GM12872 (cell line): ENCODE results near the gene STKLD1.
A peak's percentile ranks its signal among the peaks of the same experiment; 100 is the strongest.

ENCODE experiments used
- CTCF ChIP-seq: IDR thresholded peaks from 3 replicates; pipeline ENCODE4 v1.5.1; 2011; ENCODE audit warnings: low read depth, mild to moderate bottlenecking, low read length, moderate library complexity; ENCODE audit not compliant: insufficient read depth

STKLD1 gene

GRCh38 chr9:133375724-133376654, at the start of gene STKLD1, which contains the start of gene SURF4:
STKLD1 (plus strand) TSS chr9:133376366; CDS start chr9:133376474, 108 bp downstream.
SURF4 (minus strand) TSS chr9:133376060; CDS start chr9:133375969, 91 bp downstream.
- no peak for TF ChIP-seq CTCF

GRCh38 chr9:133327834-133328484, 48.2 kb upstream of the STKLD1 start:
- no peak for TF ChIP-seq CTCF

GRCh38 chr9:133329306-133330156, 46.6 kb upstream of the STKLD1 start:
- TF ChIP-seq CTCF: peak; percentile 63

- no peak for TF ChIP-seq CTCF
Measured at GRCh38 chr9:133331221-133331620, 44.9 kb upstream of the STKLD1 start.

- no peak for TF ChIP-seq CTCF
Measured at GRCh38 chr9:133331641-133332380, 44.4 kb upstream of the STKLD1 start.

- TF ChIP-seq CTCF: no peak
Measured at GRCh38 chr9:133332381-133332730, 43.8 kb upstream of the STKLD1 start.

- no peak for TF ChIP-seq CTCF
Measured at GRCh38 chr9:133333011-133333410, 43.2 kb upstream of the STKLD1 start.
